Stomach (tissue), 4 donors: Measurements from ENCODE around the gene TMEM72.

Experiments
- CTCF ChIP-seq, 7 experiments: fragments of 450-650 bp in 4 of 7; fragments of 200-600 bp in 3 of 7; sonication (generic) in 3 of 7; IDR thresholded peaks; one replicate each; pipeline ENCODE4 v1.5.1; 2016 to 2019; ENCODE audit warnings: antibody characterized with exemption in 7 of 7, control low read depth in 2 of 7, mild to moderate bottlenecking in 1 of 7
- POLR2AphosphoS5 ChIP-seq, 3 donors: sonication (generic); formaldehyde crosslinking; IDR thresholded peaks; one replicate each; pipeline ENCODE4 v1.6.1; 2016; ENCODE audit warnings: antibody characterized with exemption in 3 of 3

- TF ChIP-seq POLR2AphosphoS5 (IDR thresholded peaks at IDR 0.05) (no peak), CTCF (IDR thresholded peaks at IDR 0.05) (no peak)
These were observed 2.9 kb upstream of the TMEM72 start for GRCh38 chr10:44908066-44908749.
